Fibroblast of the aortic adventitia (primary cell): ENCODE results near the gene RFC2. TPM values are rescaled to one million over a fixed set of nuclear protein-coding genes. Genes with fewer than 3 reads are reported as not detected.

Source experiments
- DNase-seq: peaks from one replicate; pipeline ENCODE4 v3.0.0-alpha.2; 2010; ENCODE audit warnings: low read depth
- H3K4me3 ChIP-seq: 2 replicates; pipeline ENCODE4 v1.5.1; 2011; ENCODE audit warnings: low read depth, mild to moderate bottlenecking, control low read depth, low read length, moderate library complexity
- total RNA-seq: library from RNA; depleted of rRNA; stranded (reverse); fragments of >200 nt; gene quantifications from 2 replicates; pipeline ENCODE4 v1.2.3, GENCODE V29; 2012; ENCODE audit warnings: low replicate concordance
- TF ChIP-seq, protein P1 (sequence below): IDR thresholded peaks from 2 replicates; pipeline ENCODE4 v1.5.1; 2011; ENCODE audit warnings: mild to moderate bottlenecking, low read length, control low read depth, inconsistent platforms; ENCODE audit not compliant: insufficient read depth

The RFC2 gene
- total RNA-seq, 1 donor: 39.0 TPM

DNA sequence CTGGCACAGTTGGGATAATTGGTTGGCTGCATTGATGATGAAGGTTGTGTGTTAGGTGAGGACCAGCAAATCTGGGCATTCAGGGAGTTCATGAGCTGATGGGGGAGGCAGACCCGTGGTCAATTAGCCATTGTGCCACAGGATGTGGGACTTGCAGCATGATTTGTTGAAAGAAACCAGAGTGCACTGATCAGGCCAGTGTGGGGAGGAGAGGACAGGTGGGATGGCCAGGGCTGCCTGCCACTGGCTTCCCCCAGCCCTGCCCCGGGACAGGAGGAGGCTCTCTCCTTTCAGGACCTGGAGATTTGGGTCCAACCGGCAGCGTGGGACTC lies 39.3 kb upstream of the RFC2 start:
- H3K4me3 ChIP-seq: no peak overlapping the region
- no peak for DNase-seq
- TF ChIP-seq, protein P1, sequence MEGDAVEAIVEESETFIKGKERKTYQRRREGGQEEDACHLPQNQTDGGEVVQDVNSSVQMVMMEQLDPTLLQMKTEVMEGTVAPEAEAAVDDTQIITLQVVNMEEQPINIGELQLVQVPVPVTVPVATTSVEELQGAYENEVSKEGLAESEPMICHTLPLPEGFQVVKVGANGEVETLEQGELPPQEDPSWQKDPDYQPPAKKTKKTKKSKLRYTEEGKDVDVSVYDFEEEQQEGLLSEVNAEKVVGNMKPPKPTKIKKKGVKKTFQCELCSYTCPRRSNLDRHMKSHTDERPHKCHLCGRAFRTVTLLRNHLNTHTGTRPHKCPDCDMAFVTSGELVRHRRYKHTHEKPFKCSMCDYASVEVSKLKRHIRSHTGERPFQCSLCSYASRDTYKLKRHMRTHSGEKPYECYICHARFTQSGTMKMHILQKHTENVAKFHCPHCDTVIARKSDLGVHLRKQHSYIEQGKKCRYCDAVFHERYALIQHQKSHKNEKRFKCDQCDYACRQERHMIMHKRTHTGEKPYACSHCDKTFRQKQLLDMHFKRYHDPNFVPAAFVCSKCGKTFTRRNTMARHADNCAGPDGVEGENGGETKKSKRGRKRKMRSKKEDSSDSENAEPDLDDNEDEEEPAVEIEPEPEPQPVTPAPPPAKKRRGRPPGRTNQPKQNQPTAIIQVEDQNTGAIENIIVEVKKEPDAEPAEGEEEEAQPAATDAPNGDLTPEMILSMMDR: no peak

DNA sequence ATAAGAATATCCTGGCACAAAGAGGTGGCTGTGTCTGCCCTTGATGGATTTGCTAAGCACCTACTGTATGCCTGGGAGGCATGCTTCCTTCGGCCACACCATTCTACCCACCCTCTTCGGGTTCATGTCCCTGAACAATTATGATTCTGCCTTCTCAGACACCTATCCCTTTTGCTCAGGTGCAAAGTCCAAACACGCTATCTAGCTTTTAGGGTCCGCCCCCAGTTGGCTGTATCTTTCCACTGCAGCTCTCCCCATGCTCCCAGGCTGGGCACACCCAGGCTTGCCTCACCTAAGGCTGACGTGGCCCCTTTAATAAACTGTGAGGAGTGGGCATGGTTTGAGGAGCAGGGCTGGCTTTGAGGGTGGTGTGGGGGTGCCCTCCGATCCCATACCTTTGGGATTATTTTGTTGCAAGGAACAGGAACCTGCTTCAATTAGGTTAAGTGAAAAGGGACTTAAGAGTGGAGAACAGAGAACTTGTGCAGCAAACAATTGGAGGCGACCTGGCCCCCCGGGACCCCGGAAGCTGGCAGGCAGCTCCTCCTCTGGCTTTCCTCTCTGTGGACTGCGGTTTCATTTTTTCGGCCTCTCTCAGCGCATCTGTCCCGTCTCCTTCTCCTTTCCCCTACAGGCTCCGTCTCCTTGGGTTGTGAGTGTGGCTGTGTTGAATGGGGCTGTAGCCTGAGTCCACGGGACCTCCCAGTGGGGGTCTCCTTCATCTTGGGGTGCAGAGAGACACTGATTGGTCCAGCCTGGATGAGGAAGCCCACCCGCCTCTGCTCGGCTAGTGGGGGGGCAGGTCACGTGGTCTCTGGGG lies 38.8 kb upstream of the RFC2 start:
- no peak for DNase-seq
- H3K4me3 ChIP-seq: no peak overlapping the region
- TF ChIP-seq, protein P1: no peak

DNA sequence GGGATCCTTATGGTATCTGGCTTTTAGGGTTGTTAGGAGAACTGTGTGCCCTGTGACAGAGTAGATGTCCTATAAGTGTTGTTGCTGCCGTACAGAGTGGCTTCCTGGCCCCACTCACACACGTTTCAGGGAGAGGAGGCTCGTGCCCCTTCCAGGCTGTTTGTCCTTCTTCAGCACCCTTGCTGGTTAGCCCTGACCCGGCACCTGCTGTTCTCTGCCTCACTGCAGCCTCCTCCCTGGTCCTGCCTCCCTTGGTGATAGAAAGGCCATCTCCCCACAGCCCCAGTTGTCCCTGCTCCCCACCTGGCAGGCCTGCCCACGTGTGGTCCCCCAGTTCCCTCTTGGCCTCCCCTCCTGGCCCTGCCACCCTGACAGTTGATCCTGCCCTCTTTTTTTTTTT lies 37.3 kb upstream of the RFC2 start:
- H3K4me3 ChIP-seq: no peak overlapping the region
- TF ChIP-seq, protein P1: no peak
- DNase-seq: no peak

DNA sequence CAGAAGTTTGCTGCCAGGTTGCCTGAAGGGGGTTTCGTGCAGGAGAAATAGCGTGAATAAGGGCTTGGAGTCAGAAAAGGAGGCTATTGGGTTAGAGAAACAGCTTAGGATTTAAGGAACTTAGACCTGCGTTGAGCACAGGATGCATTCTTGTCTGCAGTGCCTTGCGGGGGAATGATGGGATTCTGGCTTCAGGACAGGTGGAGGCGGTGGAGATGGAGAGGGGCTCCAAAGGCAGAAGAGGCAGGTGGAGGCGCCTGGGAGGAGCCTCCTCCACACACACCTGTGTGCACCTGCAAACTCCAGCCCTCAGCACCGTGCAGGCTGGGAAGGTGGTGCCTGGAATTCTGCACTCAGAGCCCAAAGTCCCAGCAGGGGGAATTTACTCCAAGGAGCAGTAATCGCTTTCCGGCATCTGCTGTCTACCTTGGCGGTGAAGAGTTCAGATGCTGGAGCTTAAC lies 36.8 kb upstream of the RFC2 start:
- no peak for DNase-seq
- TF ChIP-seq, protein P1: no peak
- peak overlapping the region; percentile 85 for H3K4me3 ChIP-seq

DNA sequence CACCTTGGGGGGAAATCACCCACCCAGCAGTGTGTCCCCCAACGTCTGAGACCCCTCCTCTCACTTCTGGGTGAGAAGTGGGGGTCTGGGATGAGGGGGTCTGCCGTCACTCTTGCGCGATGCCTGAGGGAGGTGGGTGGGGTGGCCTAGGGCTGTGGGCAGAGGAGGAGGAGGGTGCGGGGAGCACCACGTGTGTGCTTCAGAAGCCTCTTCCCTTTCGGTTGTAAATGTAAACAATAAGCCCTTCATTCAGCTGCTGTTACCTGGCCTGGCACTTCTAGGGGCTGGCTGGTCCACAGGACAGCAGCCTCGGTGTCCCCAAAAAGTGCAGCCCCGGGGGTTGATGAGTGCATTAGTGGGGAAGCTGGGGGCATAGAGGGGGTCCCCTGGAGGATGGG lies 36.4 kb upstream of the RFC2 start:
- DNase-seq: no peak
- H3K4me3 ChIP-seq: peak overlapping the region; percentile 85
- TF ChIP-seq, protein P1: no peak

DNA sequence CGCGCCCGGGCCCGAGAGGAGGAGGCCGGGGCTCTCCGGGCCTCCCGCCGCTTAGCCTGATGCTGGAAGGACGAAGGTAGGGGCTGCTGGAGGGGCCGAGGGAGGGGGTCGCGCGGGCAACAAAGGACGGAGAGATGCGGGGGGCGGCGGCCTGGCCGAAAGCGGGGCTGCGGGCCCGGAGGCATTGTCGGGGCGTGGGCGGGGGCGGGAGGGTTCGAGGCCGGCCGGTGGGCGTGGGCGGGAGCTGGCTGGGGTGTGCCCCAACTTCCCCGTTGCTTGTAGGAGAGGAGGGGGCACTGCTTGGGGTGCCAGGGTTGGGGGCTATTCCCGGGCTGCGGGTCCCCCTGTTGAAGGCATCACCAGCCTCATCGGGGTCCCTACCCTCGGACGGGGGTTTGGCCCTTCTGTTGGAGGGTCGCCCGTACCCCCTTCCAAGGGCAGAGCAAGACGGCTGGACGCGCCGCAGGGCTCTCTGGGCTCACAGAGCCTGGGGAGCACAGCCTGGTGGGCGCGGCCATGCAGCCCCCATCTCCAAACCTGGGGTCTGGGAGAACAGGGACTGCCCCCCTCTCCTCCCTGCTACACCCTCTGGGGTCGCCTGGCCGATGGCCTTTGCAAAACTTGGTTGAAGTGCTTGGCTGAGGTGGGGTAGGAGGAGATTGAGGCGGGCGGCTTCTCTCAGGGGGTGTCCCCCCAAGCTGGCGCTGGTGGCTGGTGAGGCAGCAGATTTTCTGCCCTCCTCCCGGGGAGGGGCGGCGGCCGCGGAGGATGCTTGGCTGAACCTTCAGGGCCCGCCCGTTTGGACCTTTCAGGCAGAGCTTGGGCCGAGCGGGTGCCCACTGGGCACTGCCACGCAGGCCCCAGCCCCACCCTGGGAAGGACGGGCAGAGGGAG lies 35.7 kb upstream of the RFC2 start:
- H3K4me3 ChIP-seq: peak overlapping the region; percentile 85
- TF ChIP-seq, protein P1: no peak
- peak; percentile 34 for DNase-seq
